ENCODE measurements around the gene KLHL3. TPM values are rescaled to one million over a fixed set of nuclear protein-coding genes. Genes with fewer than 3 reads are reported as not detected.

KLHL3 gene
- polyA plus RNA-seq, 1 experiment, result 2.2 TPM

- no peaks in the 10 kb centered on the region for H3K27me3 ChIP-seq (ENCODE audit: control insufficient read depth, insufficient read depth, low read length)
- no peak overlapping the region for H3K4me3 ChIP-seq (ENCODE audit: low read depth, low read length)
- H3K27ac ChIP-seq (ENCODE audit: low read depth, low read length), result no peak overlapping the region
- POLR2A ChIA-PET, result no interaction called here
- no peaks in the 10 kb centered on the region for H3K9me3 ChIP-seq (ENCODE audit: control insufficient read depth, insufficient read depth, low read length)
- CTCF ChIA-PET, result interaction anchor here (0.5 kb wide), 1 partner anchor 32 kb away, joined by 3 read pairs; no protein-coding TSS in a partner anchor
- no peak for DNase-seq (ENCODE audit: low read depth, low spot score)
- TF ChIP-seq, protein P1, sequence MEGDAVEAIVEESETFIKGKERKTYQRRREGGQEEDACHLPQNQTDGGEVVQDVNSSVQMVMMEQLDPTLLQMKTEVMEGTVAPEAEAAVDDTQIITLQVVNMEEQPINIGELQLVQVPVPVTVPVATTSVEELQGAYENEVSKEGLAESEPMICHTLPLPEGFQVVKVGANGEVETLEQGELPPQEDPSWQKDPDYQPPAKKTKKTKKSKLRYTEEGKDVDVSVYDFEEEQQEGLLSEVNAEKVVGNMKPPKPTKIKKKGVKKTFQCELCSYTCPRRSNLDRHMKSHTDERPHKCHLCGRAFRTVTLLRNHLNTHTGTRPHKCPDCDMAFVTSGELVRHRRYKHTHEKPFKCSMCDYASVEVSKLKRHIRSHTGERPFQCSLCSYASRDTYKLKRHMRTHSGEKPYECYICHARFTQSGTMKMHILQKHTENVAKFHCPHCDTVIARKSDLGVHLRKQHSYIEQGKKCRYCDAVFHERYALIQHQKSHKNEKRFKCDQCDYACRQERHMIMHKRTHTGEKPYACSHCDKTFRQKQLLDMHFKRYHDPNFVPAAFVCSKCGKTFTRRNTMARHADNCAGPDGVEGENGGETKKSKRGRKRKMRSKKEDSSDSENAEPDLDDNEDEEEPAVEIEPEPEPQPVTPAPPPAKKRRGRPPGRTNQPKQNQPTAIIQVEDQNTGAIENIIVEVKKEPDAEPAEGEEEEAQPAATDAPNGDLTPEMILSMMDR (IDR thresholded peaks at IDR 0.05; ENCODE audit: low read depth, low read length), result no peak
Observed at GRCh38 chr5:137693307-137693950, 42.5 kb downstream of the KLHL3 start.

GRCh38 chr5:137689306-137689705 is 46.6 kb downstream of the KLHL3 start:
- DNase-seq (ENCODE audit: low read depth, low spot score), result no peak
- CTCF ChIA-PET, result interaction anchor here (1.4 kb wide), 1 partner anchor 29 kb away, joined by 4 read pairs; no protein-coding TSS in a partner anchor
- POLR2A ChIA-PET, result no interaction called here

DNA sequence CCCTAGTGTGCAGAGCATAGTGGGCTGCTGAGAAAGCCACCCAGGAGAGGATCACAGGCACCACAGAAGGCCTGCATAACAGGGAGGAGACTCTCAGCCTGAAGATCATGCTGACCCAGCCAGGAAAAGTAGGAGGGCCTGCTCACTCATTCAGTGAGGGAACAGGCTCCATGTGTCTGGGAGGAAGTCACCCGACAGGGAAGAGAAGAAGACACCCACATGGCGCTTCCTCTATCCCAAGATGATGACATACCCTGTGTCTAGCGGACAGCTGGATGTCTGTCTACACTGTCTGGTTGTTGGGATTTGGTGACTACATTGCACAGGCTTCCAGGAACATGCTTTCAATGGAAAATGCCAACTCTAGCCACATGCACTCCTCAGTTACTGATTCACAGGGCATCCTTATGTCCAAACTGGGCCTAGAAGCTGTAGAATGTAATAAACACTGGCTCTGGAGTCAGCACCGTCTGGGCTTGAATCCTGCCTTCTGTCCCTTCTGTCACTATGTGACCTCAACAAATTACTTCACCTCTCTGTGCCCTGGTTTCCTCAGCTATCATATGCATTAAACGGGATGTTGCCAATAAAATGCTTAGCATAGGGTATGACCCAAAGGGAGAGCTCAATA is 47.6 kb downstream of the KLHL3 start:
- Histone ChIP-seq H3K27ac (ENCODE audit: low read depth, low read length) (no peak overlapping the region), H3K4me3 (ENCODE audit: low read depth, low read length) (no peak overlapping the region), H3K27me3 (ENCODE audit: control insufficient read depth, insufficient read depth, low read length) (no peaks in the 10 kb centered on the region), H3K9me3 (ENCODE audit: control insufficient read depth, insufficient read depth, low read length) (no peaks in the 10 kb centered on the region)
- TF ChIP-seq, protein P1 (IDR thresholded peaks at IDR 0.05; ENCODE audit: low read depth, low read length), result no peak
- CTCF ChIA-PET, result interaction anchor here (0.5 to 1.4 kb wide), 2 partner anchors 28 to 325 kb away, joined by 3 to 4 read pairs; no protein-coding TSS in a partner anchor
- no peak for DNase-seq (ENCODE audit: low read depth, low spot score)
- POLR2A ChIA-PET, result no interaction called here

More at GRCh38 chr5:137689306-137689705, 46.6 kb downstream of the KLHL3 start:
- H3K4me3 ChIP-seq (ENCODE audit: low read depth, low read length), result no peak overlapping the region
- no peaks in the 10 kb centered on the region for H3K27me3 ChIP-seq (ENCODE audit: control insufficient read depth, insufficient read depth, low read length)
- no peak overlapping the region for H3K27ac ChIP-seq (ENCODE audit: low read depth, low read length)
- TF ChIP-seq, protein P1 (IDR thresholded peaks at IDR 0.05; ENCODE audit: low read depth, low read length), result no peak
- H3K9me3 ChIP-seq (ENCODE audit: control insufficient read depth, insufficient read depth, low read length), result no peaks in the 10 kb centered on the region

- ChIA-PET CTCF (interaction anchor here (1.5 kb wide), 1 partner anchor 25 kb away, joined by 7 read pairs; no protein-coding TSS in a partner anchor), POLR2A (no interaction called here)
- H3K27me3 ChIP-seq (ENCODE audit: control insufficient read depth, insufficient read depth, low read length), result no peaks in the 10 kb centered on the region
- no peaks in the 10 kb centered on the region for H3K9me3 ChIP-seq (ENCODE audit: control insufficient read depth, insufficient read depth, low read length)
- TF ChIP-seq, protein P1 (IDR thresholded peaks at IDR 0.05; ENCODE audit: low read depth, low read length), result no peak
- no peak for DNase-seq (ENCODE audit: low read depth, low spot score)
- no peak overlapping the region for H3K4me3 ChIP-seq (ENCODE audit: low read depth, low read length)
- no peak overlapping the region for H3K27ac ChIP-seq (ENCODE audit: low read depth, low read length)
Observed at GRCh38 chr5:137684761-137685160, 51.1 kb downstream of the KLHL3 start.

- POLR2A ChIA-PET, result no interaction called here
Observed at GRCh38 chr5:137681191-137681590, 54.7 kb downstream of the KLHL3 start.

More at GRCh38 chr5:137681191-137681590, 54.7 kb downstream of the KLHL3 start:
- Histone ChIP-seq H3K4me3 (ENCODE audit: low read depth, low read length) (no peak overlapping the region), H3K27me3 (ENCODE audit: control insufficient read depth, insufficient read depth, low read length) (no peaks in the 10 kb centered on the region), H3K27ac (ENCODE audit: low read depth, low read length) (no peak overlapping the region), H3K9me3 (ENCODE audit: control insufficient read depth, insufficient read depth, low read length) (no peaks in the 10 kb centered on the region)
- TF ChIP-seq, protein P1 (IDR thresholded peaks at IDR 0.05; ENCODE audit: low read depth, low read length), result no peak
- DNase-seq (ENCODE audit: low read depth, low spot score), result no peak
- CTCF ChIA-PET, result no interaction called here
